ENCODE data around the gene PCSK4. TPM values are rescaled to one million over a fixed set of nuclear protein-coding genes. Genes with fewer than 3 reads are reported as not detected.

Gene PCSK4
- total RNA-seq, 1 experiment from 2014 or later = 9.1 TPM

- no peak overlapping the region for H3K56ac ChIP-seq (ENCODE audit: insufficient read length, low read depth, low read length)
- no peak overlapping the region; the same call in 1 of the 2 replicates for H3K14ac ChIP-seq (ENCODE audit: insufficient read depth, low read length)
- H3K23me2 ChIP-seq (ENCODE audit: insufficient read length, low read depth, low read length, poor library complexity, severe bottlenecking) = peaks cover 2% of the 10 kb centered on the region
- Mint-ChIP-seq H3K4me3 (no peak overlapping the region), H3K27me3 (ENCODE audit: low read depth) (peaks cover 58% of the 10 kb centered on the region), H3K36me3 (ENCODE audit: insufficient read depth in 1 of 3, low read depth in 3 of 3) (no peaks in the 10 kb centered on the region), H3K27ac (no peak overlapping the region), H3K4me1 (peaks cover 6 to 7% of the 10 kb centered on the region in 2 experiments; a peak in 3 of 4 replicates), H3K9me3 (peaks cover 0 to 6% of the 10 kb centered on the region in 2 experiments; a peak in 3 of 5 replicates)
- peaks cover 3% of the 10 kb centered on the region for H4K20me1 ChIP-seq (ENCODE audit: control insufficient read depth, insufficient read depth, insufficient read length)
- H3K27me3 ChIP-seq (ENCODE audit: insufficient read depth, low read length) = peaks cover 16% of the 10 kb centered on the region; the same call in 1 of the 2 replicates
- H4K8ac ChIP-seq (replicated peaks; ENCODE audit: insufficient read length, low read depth, low read length) = no peak overlapping the region
- H3K4me1 ChIP-seq (ENCODE audit: insufficient read depth, low read length) = no peaks in the 10 kb centered on the region
- H2BK120ac ChIP-seq (ENCODE audit: low read depth, low read length, poor library complexity, severe bottlenecking) = no peak overlapping the region
- H3K23ac ChIP-seq (ENCODE audit: insufficient read length, low read depth, low read length) = no peak overlapping the region
- no peak overlapping the region for H2AK5ac ChIP-seq (ENCODE audit: insufficient read length, low read length)
- TF ChIP-seq CTCF (conservative IDR thresholded peaks at IDR 0.05) = no peak
- H3K4ac ChIP-seq (ENCODE audit: low read depth, low read length) = no peak overlapping the region
- no peak overlapping the region for H2BK20ac ChIP-seq (ENCODE audit: low read depth, low read length, poor library complexity, severe bottlenecking)
- no peak overlapping the region for H3K18ac ChIP-seq (ENCODE audit: insufficient read length, low read depth, low read length)
- no peak overlapping the region for H3T11ph ChIP-seq (ENCODE audit: low read length)
- no peak overlapping the region for H2AFZ ChIP-seq (ENCODE audit: low read length)
- no peak overlapping the region for H2BK15ac ChIP-seq (ENCODE audit: low read depth, low read length)
- no peak for DNase-seq
- no CpG with 5 or more reads among the region's 27 CpGs for WGBS (ENCODE audit: extremely low coverage, insufficient read length, low lambda C conversion rate)
- H3K9ac ChIP-seq (ENCODE audit: extremely low read depth, insufficient read length, low read length) = no peak overlapping the region
- H4K91ac ChIP-seq (ENCODE audit: insufficient read length, low read depth, low read length) = no peak overlapping the region
- no peak overlapping the region for H3K27ac ChIP-seq (ENCODE audit: insufficient read length, low read depth, low read length)
- H3K4me2 ChIP-seq (ENCODE audit: insufficient read depth, insufficient read length, low read length) = no peak overlapping the region
- no peak overlapping the region for H2BK5ac ChIP-seq (ENCODE audit: insufficient read length, low read length)
- H3K9me3 ChIP-seq (ENCODE audit: control insufficient read depth, low read depth, low read length) = no peaks in the 10 kb centered on the region
- H2BK12ac ChIP-seq (ENCODE audit: insufficient read length, low read depth, low read length) = no peak overlapping the region
- H3K79me2 ChIP-seq (ENCODE audit: insufficient read depth, low read length) = no peaks in the 10 kb centered on the region
- H3K79me1 ChIP-seq (ENCODE audit: insufficient read depth, low read depth, low read length, poor library complexity, severe bottlenecking) = no peaks in the 10 kb centered on the region
- no peak overlapping the region for H4K5ac ChIP-seq (ENCODE audit: insufficient read length, low read depth, low read length)
Observed at GRCh38 chr19:1527650-1528309, 37.6 kb upstream of the PCSK4 start.
